ENCODE results near the gene USP46.

DNA sequence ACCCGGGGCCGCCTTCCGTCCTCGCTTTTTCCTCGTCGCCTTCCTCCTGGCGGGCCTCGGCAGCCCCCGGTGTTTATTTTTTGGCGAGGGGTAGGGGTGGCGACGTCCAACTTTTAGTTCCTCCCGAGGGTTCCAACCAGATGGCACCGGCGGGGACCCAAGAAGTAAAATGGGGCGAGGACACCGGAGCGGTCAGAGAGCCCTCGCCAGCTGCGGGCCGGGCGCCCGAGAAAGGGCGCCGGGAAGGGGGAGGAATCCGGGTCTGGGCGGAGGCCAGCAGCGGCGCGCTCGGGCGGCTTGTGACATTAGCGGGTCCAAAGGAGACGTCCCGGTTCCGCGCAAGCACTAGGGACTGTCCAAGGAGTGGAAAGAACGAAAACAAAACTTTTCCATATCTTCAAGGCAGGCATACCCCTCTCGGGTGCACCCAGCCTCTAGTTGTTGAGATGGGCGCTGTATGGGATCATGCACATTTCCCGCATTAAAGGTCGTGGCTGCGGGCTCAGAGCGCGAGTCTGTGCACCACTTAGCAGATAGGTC, 691 bp upstream of the USP46 start:
- no peak for TF ChIP-seq POLR2A (IDR thresholded peaks at IDR 0.05)
- TF ChIP-seq, protein P1, sequence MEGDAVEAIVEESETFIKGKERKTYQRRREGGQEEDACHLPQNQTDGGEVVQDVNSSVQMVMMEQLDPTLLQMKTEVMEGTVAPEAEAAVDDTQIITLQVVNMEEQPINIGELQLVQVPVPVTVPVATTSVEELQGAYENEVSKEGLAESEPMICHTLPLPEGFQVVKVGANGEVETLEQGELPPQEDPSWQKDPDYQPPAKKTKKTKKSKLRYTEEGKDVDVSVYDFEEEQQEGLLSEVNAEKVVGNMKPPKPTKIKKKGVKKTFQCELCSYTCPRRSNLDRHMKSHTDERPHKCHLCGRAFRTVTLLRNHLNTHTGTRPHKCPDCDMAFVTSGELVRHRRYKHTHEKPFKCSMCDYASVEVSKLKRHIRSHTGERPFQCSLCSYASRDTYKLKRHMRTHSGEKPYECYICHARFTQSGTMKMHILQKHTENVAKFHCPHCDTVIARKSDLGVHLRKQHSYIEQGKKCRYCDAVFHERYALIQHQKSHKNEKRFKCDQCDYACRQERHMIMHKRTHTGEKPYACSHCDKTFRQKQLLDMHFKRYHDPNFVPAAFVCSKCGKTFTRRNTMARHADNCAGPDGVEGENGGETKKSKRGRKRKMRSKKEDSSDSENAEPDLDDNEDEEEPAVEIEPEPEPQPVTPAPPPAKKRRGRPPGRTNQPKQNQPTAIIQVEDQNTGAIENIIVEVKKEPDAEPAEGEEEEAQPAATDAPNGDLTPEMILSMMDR (IDR thresholded peaks at IDR 0.05) = no peak
